Left ventricle myocardium inferior (tissue), 1 donor: Measurements from ENCODE around the gene COL23A1. TPM values are rescaled to one million over a fixed set of nuclear protein-coding genes. Genes with fewer than 3 reads are reported as not detected.

ENCODE experiments used
- DNase-seq: peaks from one replicate; pipeline ENCODE4 v3.0.0-alpha.2; 2020
- H3K27ac ChIP-seq: fragments of 200-600 bp; replicated peaks from 2 replicates; pipeline ENCODE4 v1.8.0; 2021
- H3K27me3 ChIP-seq: fragments of 200-600 bp; 2 replicates; pipeline ENCODE4 v1.8.0; 2021; ENCODE audit warnings: low read depth
- H3K36me3 ChIP-seq: fragments of 200-600 bp; 2 replicates; pipeline ENCODE4 v1.8.0; 2021
- H3K4me1 ChIP-seq: fragments of 200-600 bp; 2 replicates; pipeline ENCODE4 v1.8.0; 2021
- H3K4me3 ChIP-seq: fragments of 200-600 bp; 2 replicates; pipeline ENCODE4 v1.8.0; 2021; ENCODE audit warnings: mild to moderate bottlenecking, moderate library complexity
- H3K9me3 ChIP-seq: fragments of 200-600 bp; replicated peaks from 2 replicates; pipeline ENCODE4 v1.8.0; 2021
- CTCF ChIP-seq: fragments of 200-600 bp; IDR thresholded peaks from 2 replicates; pipeline ENCODE4 v1.8.0; 2021; ENCODE audit warnings: antibody characterized with exemption, mild to moderate bottlenecking, borderline replicate concordance
- intact Hi-C: fragments of 100-400 bp; cut with micrococcal nuclease; formaldehyde crosslinking; loops from one replicate; pipeline ENCODE4 v1.11.0; 2022
- total RNA-seq: library from RNA; stranded (reverse); fragmentation: NEBNext Ultra II Directional; extraction: Animal tissue kit (Norgen Biotek cat#: 25700); gene quantifications from one replicate; pipeline ENCODE4 v1.2.1, GENCODE V29; 2021
- donor health status: DM: no; HTN: yes; CAD: no; lungs with severe emphysema.

COL23A1 gene
- total RNA-seq, 1 donor from 2014 or later = 27.4 TPM

- Histone ChIP-seq H3K27me3 (peaks cover 32% of the 10 kb centered on the region), H3K27ac (no peak overlapping the region), H3K36me3 (no peaks in the 10 kb centered on the region), H3K9me3 (no peaks in the 10 kb centered on the region), H3K4me1 (peaks cover 5% of the 10 kb centered on the region), H3K4me3 (no peak overlapping the region)
- intact Hi-C loops = no loop called here
- no peak for TF ChIP-seq CTCF
- no peak for DNase-seq
Measured at GRCh38 chr5:178351221-178352034, 238.8 kb downstream of the COL23A1 start.

GRCh38 chr5:178350361-178351220 is 239.6 kb downstream of the COL23A1 start:
- Histone ChIP-seq H3K4me3 (no peak overlapping the region), H3K36me3 (no peaks in the 10 kb centered on the region), H3K4me1 (no peaks in the 10 kb centered on the region), H3K27ac (no peak overlapping the region), H3K9me3 (no peaks in the 10 kb centered on the region), H3K27me3 (peaks cover 31% of the 10 kb centered on the region)
- no peak for TF ChIP-seq CTCF
- no peak for DNase-seq
- intact Hi-C loops = no loop called here

- Histone ChIP-seq H3K27ac (no peak overlapping the region), H3K9me3 (no peaks in the 10 kb centered on the region), H3K36me3 (no peaks in the 10 kb centered on the region), H3K4me1 (no peaks in the 10 kb centered on the region), H3K4me3 (no peak overlapping the region), H3K27me3 (peaks cover 26% of the 10 kb centered on the region)
- intact Hi-C loops = no loop called here
- DNase-seq = no peak
- TF ChIP-seq CTCF = no peak
Measured at GRCh38 chr5:178349625-178350353, 240.4 kb downstream of the COL23A1 start.

- Histone ChIP-seq H3K27me3 (peaks cover 26% of the 10 kb centered on the region), H3K36me3 (no peaks in the 10 kb centered on the region), H3K27ac (no peak overlapping the region), H3K4me3 (no peak overlapping the region), H3K9me3 (no peaks in the 10 kb centered on the region), H3K4me1 (no peaks in the 10 kb centered on the region)
- intact Hi-C loops = no loop called here
- no peak for TF ChIP-seq CTCF
- DNase-seq = no peak
Measured at GRCh38 chr5:178349075-178349511, 241.1 kb downstream of the COL23A1 start.

GRCh38 chr5:178348356-178349074 is 241.7 kb downstream of the COL23A1 start:
- Histone ChIP-seq H3K27ac (no peak overlapping the region), H3K4me3 (no peak overlapping the region), H3K9me3 (no peaks in the 10 kb centered on the region), H3K4me1 (no peaks in the 10 kb centered on the region), H3K27me3 (peaks cover 26% of the 10 kb centered on the region), H3K36me3 (no peaks in the 10 kb centered on the region)
- intact Hi-C loops = no loop called here
- DNase-seq = no peak
- no peak for TF ChIP-seq CTCF
